Panc1 (cell line): Measurements from ENCODE around the gene ENTREP3. TPM values are rescaled to one million over a fixed set of nuclear protein-coding genes. Genes with fewer than 3 reads are reported as not detected.

Experiments
- ATAC-seq: fragments of 200-7000 bp; cut with Tn5 transposase; 2 replicates; pipeline ENCODE4 v1.9.1; 2020; ENCODE audit warnings: mild to moderate bottlenecking, moderate library complexity
- BruUV-seq: library from RNA; stranded (reverse); fragments of 400-500 nt; replicated peaks from 2 replicates; lab custom pipeline; 2021; lab: Mats Ljungman, UMichigan
- CTCF ChIA-PET: fragments of 300-600 bp; sonication (Branson Sonifier 250); formaldehyde crosslinking; loops from one replicate; lab custom pipeline; 2022; ENCODE audit warnings: antibody characterized with exemption; lab: Charles Lee
- POLR2A ChIA-PET: fragments of 300-600 bp; sonication (Branson Sonifier 250); formaldehyde crosslinking; loops from one replicate; lab custom pipeline; 2022; ENCODE audit warnings: antibody characterized with exemption; lab: Charles Lee
- DNase-seq: peaks from one replicate; pipeline ENCODE4 v3.0.0-alpha.2; 2010; ENCODE audit warnings: low read depth, low spot score
- H3K27ac ChIP-seq: 2 replicates; pipeline ENCODE4 v1.5.1; 2011; ENCODE audit warnings: mild to moderate bottlenecking, low read length, inconsistent platforms
- H3K27me3 ChIP-seq: fragments of 200-500 bp; sonication (Bioruptor generic); 2 replicates; pipeline ENCODE4 v1.6.0; 2014; ENCODE audit warnings: low read length, inconsistent platforms; ENCODE audit not compliant: control insufficient read depth, insufficient read depth
- H3K36me3 ChIP-seq: fragments of 200-500 bp; sonication (Bioruptor generic); 2 replicates; pipeline ENCODE4 v1.5.1; 2014; ENCODE audit warnings: inconsistent platforms, mild to moderate bottlenecking, low read length, moderate library complexity; ENCODE audit not compliant: control insufficient read depth, insufficient read depth
- H3K4me1 ChIP-seq: 2 replicates; pipeline ENCODE4 v1.5.1; 2011; ENCODE audit warnings: inconsistent platforms, mild to moderate bottlenecking, low read length, moderate library complexity; ENCODE audit not compliant: control insufficient read depth, insufficient read depth
- H3K4me3 ChIP-seq, 2 experiments: 2 replicates each; pipeline ENCODE4 v1.5.1; 2011 to 2012; ENCODE audit warnings: low read depth in 2 of 2, low read length in 2 of 2, mild to moderate bottlenecking in 2 of 2, inconsistent platforms in 1 of 2, moderate library complexity in 1 of 2
- H3K9me3 ChIP-seq: fragments of 200-500 bp; sonication (Bioruptor generic); 2 replicates; pipeline ENCODE4 v1.5.1; 2014; ENCODE audit warnings: low read depth, mild to moderate bottlenecking, inconsistent platforms, low read length, moderate library complexity; ENCODE audit not compliant: control insufficient read depth, insufficient read depth
- POLR2AphosphoS5 ChIP-seq: IDR thresholded peaks from 2 replicates; pipeline ENCODE4 v1.6.1; 2012; ENCODE audit warnings: mild to moderate bottlenecking, low read depth, low read length, moderate library complexity
- SIN3A ChIP-seq: IDR thresholded peaks from 2 replicates; pipeline ENCODE4 v1.6.1; 2012; ENCODE audit warnings: low read depth, mild to moderate bottlenecking, low read length, moderate library complexity, borderline replicate concordance; ENCODE audit not compliant: insufficient read depth
- TCF7L2 ChIP-seq: IDR thresholded peaks from 2 replicates; pipeline ENCODE4 v1.6.1; 2011; ENCODE audit warnings: mild to moderate bottlenecking, low read depth, low read length, inconsistent platforms
- in situ Hi-C: cut with HindIII; loops from 2 replicates; pipeline ENCODE4 v1.10.0; 2016; ENCODE audit warnings: low sequenced_read_pairs, low pct_unique_long_range_greater_than_20kb
- intact Hi-C: fragments of 100-400 bp; cut with micrococcal nuclease; formaldehyde crosslinking; loops from one replicate; pipeline ENCODE4 v1.10.0; 2022; ENCODE audit not compliant: unreplicated experiment
- total RNA-seq: library from RNA; stranded (reverse); gene quantifications from one replicate; pipeline ENCODE4 v1.2.1, GENCODE V29; 2021; ENCODE audit not compliant: unreplicated experiment
- TF ChIP-seq, protein P1 (sequence below), 2 experiments: IDR thresholded peaks; 2 replicates each; pipeline ENCODE4 v1.6.1; 2011 to 2012; ENCODE audit warnings: low read depth in 2 of 2, control low read depth in 1 of 2, low read length in 1 of 2, mild to moderate bottlenecking in 1 of 2, moderate library complexity in 1 of 2; ENCODE audit not compliant: insufficient read depth in 1 of 2
- TF ChIP-seq, protein P2 (sequence below): fragments of 450-650 bp; IDR thresholded peaks from 2 replicates; pipeline ENCODE4 v1.5.1; 2017; ENCODE audit warnings: mild to moderate bottlenecking

Gene ENTREP3
- total RNA-seq, 1 experiment from 2014 or later = 94.7 TPM

DNA sequence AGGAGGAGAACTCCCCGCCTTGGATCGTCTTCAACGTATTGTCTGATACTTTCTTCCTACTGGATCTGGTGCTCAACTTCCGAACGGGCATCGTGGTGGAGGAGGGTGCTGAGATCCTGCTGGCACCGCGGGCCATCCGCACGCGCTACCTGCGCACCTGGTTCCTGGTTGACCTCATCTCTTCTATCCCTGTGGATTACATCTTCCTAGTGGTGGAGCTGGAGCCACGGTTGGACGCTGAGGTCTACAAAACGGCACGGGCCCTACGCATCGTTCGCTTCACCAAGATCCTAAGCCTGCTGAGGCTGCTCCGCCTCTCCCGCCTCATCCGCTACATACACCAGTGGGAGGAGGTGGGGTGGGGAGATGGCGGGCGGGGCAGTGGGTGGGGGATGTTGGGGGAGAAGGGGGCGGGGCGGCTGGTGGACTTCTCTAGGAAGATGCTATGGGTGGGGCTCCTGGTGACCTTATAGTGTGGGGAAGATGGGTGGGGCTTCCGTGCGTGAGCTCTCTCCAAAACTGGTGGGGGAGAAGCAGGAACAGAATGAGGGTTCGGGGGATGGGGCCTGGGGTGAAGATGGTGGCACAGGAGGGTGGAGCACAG is 27.3 kb upstream of the ENTREP3 start:
- ChIA-PET CTCF (no interaction called here), POLR2A (no interaction called here)
- intact Hi-C loops = loop anchor here (2.0 kb wide), 1 partner anchor 30 kb away; no protein-coding TSS in a partner anchor
- BruUV-seq = no TSS peak
- H3K36me3 ChIP-seq = no peaks in the 10 kb centered on the region
- no peak overlapping the region for H3K4me3 ChIP-seq
- no peak for ATAC-seq
- H3K4me1 ChIP-seq = peaks cover 8% of the 10 kb centered on the region
- H3K27ac ChIP-seq = no peak overlapping the region
- H3K9me3 ChIP-seq = no peaks in the 10 kb centered on the region
- TF ChIP-seq, protein P1, sequence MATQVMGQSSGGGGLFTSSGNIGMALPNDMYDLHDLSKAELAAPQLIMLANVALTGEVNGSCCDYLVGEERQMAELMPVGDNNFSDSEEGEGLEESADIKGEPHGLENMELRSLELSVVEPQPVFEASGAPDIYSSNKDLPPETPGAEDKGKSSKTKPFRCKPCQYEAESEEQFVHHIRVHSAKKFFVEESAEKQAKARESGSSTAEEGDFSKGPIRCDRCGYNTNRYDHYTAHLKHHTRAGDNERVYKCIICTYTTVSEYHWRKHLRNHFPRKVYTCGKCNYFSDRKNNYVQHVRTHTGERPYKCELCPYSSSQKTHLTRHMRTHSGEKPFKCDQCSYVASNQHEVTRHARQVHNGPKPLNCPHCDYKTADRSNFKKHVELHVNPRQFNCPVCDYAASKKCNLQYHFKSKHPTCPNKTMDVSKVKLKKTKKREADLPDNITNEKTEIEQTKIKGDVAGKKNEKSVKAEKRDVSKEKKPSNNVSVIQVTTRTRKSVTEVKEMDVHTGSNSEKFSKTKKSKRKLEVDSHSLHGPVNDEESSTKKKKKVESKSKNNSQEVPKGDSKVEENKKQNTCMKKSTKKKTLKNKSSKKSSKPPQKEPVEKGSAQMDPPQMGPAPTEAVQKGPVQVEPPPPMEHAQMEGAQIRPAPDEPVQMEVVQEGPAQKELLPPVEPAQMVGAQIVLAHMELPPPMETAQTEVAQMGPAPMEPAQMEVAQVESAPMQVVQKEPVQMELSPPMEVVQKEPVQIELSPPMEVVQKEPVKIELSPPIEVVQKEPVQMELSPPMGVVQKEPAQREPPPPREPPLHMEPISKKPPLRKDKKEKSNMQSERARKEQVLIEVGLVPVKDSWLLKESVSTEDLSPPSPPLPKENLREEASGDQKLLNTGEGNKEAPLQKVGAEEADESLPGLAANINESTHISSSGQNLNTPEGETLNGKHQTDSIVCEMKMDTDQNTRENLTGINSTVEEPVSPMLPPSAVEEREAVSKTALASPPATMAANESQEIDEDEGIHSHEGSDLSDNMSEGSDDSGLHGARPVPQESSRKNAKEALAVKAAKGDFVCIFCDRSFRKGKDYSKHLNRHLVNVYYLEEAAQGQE (IDR thresholded peaks at IDR 0.05; ENCODE audit: insufficient read depth in 1 of 2, low read depth in 2 of 2, low read length in 1 of 2) = no peak
- TF ChIP-seq, protein P2, sequence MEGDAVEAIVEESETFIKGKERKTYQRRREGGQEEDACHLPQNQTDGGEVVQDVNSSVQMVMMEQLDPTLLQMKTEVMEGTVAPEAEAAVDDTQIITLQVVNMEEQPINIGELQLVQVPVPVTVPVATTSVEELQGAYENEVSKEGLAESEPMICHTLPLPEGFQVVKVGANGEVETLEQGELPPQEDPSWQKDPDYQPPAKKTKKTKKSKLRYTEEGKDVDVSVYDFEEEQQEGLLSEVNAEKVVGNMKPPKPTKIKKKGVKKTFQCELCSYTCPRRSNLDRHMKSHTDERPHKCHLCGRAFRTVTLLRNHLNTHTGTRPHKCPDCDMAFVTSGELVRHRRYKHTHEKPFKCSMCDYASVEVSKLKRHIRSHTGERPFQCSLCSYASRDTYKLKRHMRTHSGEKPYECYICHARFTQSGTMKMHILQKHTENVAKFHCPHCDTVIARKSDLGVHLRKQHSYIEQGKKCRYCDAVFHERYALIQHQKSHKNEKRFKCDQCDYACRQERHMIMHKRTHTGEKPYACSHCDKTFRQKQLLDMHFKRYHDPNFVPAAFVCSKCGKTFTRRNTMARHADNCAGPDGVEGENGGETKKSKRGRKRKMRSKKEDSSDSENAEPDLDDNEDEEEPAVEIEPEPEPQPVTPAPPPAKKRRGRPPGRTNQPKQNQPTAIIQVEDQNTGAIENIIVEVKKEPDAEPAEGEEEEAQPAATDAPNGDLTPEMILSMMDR = no peak
- TF ChIP-seq TCF7L2 (no peak), POLR2AphosphoS5 (no peak), SIN3A (no peak)
- H3K27me3 ChIP-seq = no peaks in the 10 kb centered on the region
- DNase-seq = no peak
- in situ Hi-C loops = no loop called here

DNA sequence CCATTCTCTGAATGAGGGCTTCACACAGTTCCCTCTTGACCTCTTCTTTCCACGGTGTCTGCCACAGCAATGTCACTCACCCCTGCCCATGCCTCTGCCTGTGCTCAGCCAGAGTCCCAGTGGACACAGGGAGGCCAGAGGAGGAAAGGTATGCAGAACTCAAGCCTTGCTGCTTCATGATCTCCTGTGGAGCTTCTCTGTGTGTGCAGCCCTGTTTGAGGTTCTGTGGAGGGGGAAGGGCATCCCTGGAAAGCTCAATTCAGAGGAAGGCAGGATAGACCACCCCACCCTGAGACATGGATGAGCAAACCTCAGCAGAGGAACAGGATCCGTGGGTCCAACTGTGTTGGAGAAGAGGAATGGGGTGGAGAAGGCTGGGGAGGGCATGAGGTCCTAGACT is 24.0 kb upstream of the ENTREP3 start:
- TF ChIP-seq, protein P1 (IDR thresholded peaks at IDR 0.05; ENCODE audit: insufficient read depth in 1 of 2, low read depth in 2 of 2, low read length in 1 of 2) = no peak
- TF ChIP-seq TCF7L2 = no peak
- no peak for TF ChIP-seq POLR2AphosphoS5
- TF ChIP-seq, protein P2 = no peak
- TF ChIP-seq SIN3A = no peak
- ATAC-seq (no peak), DNase-seq (no peak)
- H3K27ac ChIP-seq = no peak overlapping the region
- BruUV-seq = no TSS peak
- peaks cover 15% of the 10 kb centered on the region for H3K4me1 ChIP-seq
- H3K36me3 ChIP-seq = no peaks in the 10 kb centered on the region
- H3K4me3 ChIP-seq = no peak overlapping the region
- ChIA-PET CTCF (interaction anchor here (1.4 kb wide), 1 partner anchor 43 kb away, joined by 3 read pairs; no protein-coding TSS in a partner anchor), POLR2A (no interaction called here)
- in situ Hi-C loops = no loop called here
- H3K27me3 ChIP-seq = no peaks in the 10 kb centered on the region
- no peaks in the 10 kb centered on the region for H3K9me3 ChIP-seq
- intact Hi-C loops = no loop called here
